ENCODE results near the gene CAMK4.

The CAMK4 gene

GRCh38 chr5:111231119-111231518 is 6.9 kb downstream of the CAMK4 start:
- H3K4me3 Mint-ChIP-seq = no peak overlapping the region
- H3K27me3 Mint-ChIP-seq (ENCODE audit: low read depth, poor library complexity) = peaks cover 12% of the 10 kb centered on the region
- no peak for TF ChIP-seq CTCF (IDR thresholded peaks at IDR 0.05)

GRCh38 chr5:111232311-111233051 is 8.3 kb downstream of the CAMK4 start:
- Mint-ChIP-seq H3K4me1 (no peaks in the 10 kb centered on the region), H3K27me3 (ENCODE audit: low read depth, poor library complexity) (peaks cover 11% of the 10 kb centered on the region), H3K9me3 (no peaks in the 10 kb centered on the region), H3K36me3 (ENCODE audit: low read depth) (no peaks in the 10 kb centered on the region), H3K4me3 (no peak overlapping the region), H3K27ac (no peak overlapping the region)
- no peak for DNase-seq
- TF ChIP-seq CTCF (IDR thresholded peaks at IDR 0.05) = no peak

More at GRCh38 chr5:111231119-111231518, 6.9 kb downstream of the CAMK4 start:
- Mint-ChIP-seq H3K27ac (peak overlapping the region; percentile 44), H3K9me3 (no peaks in the 10 kb centered on the region), H3K36me3 (ENCODE audit: low read depth) (no peaks in the 10 kb centered on the region), H3K4me1 (no peaks in the 10 kb centered on the region)
- no peak for DNase-seq

- Mint-ChIP-seq H3K27ac (no peak overlapping the region), H3K36me3 (ENCODE audit: low read depth) (no peaks in the 10 kb centered on the region), H3K4me1 (no peaks in the 10 kb centered on the region), H3K9me3 (no peaks in the 10 kb centered on the region), H3K4me3 (no peak overlapping the region), H3K27me3 (ENCODE audit: low read depth, poor library complexity) (peaks cover 11% of the 10 kb centered on the region)
- DNase-seq = no peak
- TF ChIP-seq CTCF (IDR thresholded peaks at IDR 0.05) = no peak
These were observed 8.8 kb downstream of the CAMK4 start for GRCh38 chr5:111233052-111233374.

DNA sequence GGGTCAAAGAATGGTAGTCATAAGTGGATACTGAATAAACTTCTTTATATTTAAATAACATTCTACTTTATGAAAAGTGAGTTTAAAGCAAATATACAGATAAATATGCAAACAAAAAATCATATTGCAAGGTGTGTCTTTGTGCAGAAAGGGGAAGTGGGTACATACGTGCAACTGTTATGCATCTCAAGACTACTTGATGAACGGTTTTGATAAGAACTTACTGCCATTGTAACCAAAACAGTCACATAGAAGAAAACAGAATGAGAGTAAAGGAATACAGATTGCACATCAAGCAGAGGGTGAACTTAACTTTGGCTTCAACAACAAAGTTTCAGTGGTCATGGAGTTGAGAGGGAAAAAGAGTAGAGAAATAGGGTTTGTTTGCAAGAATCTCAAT is 9.9 kb downstream of the CAMK4 start:
- no peaks in the 10 kb centered on the region for H3K9me3 Mint-ChIP-seq
- no peak overlapping the region for H3K4me3 Mint-ChIP-seq
- no peak for DNase-seq
- H3K36me3 Mint-ChIP-seq (ENCODE audit: low read depth) = no peaks in the 10 kb centered on the region
- no peak overlapping the region for H3K27ac Mint-ChIP-seq
- no peak for TF ChIP-seq CTCF (IDR thresholded peaks at IDR 0.05)
- H3K4me1 Mint-ChIP-seq = no peaks in the 10 kb centered on the region
- peaks cover 11% of the 10 kb centered on the region for H3K27me3 Mint-ChIP-seq (ENCODE audit: low read depth, poor library complexity)

DNA sequence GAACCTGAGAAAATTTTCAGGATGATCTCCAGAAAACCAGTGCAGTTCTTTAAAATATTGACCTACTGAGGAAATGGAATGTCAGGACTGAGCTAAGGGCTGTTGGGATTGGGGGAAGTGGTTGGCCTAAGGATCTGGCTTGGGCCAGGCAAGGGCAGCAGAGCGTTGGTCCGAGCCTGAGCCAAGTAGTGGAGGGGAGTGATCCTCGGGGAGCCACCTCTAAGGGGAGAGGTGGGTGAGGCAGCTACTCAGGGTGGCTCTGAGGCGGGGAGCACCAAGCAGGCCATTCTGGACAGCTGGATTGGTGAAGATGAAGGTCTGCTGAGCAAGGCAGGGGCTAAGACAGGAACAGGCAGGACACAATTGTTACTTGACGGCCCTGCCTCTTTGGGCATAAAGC is 11.5 kb downstream of the CAMK4 start:
- no peak for TF ChIP-seq CTCF (IDR thresholded peaks at IDR 0.05)
- no peaks in the 10 kb centered on the region for H3K4me1 Mint-ChIP-seq
- no peak for DNase-seq
- no peak overlapping the region for H3K27ac Mint-ChIP-seq
- H3K36me3 Mint-ChIP-seq (ENCODE audit: low read depth) = no peaks in the 10 kb centered on the region
- peaks cover 11% of the 10 kb centered on the region for H3K27me3 Mint-ChIP-seq (ENCODE audit: low read depth, poor library complexity)
- no peaks in the 10 kb centered on the region for H3K9me3 Mint-ChIP-seq
- no peak overlapping the region for H3K4me3 Mint-ChIP-seq

- Mint-ChIP-seq H3K9me3 (no peaks in the 10 kb centered on the region), H3K4me3 (no peak overlapping the region), H3K27ac (no peak overlapping the region), H3K4me1 (no peaks in the 10 kb centered on the region), H3K36me3 (ENCODE audit: low read depth) (no peaks in the 10 kb centered on the region), H3K27me3 (ENCODE audit: low read depth, poor library complexity) (peaks cover 11% of the 10 kb centered on the region)
- DNase-seq = no peak
- TF ChIP-seq CTCF (IDR thresholded peaks at IDR 0.05) = no peak
These were observed 12.2 kb downstream of the CAMK4 start for GRCh38 chr5:111236348-111236747.
